Measurements from ENCODE around the gene MTIF2. TPM values are rescaled to one million over a fixed set of nuclear protein-coding genes. Genes with fewer than 3 reads are reported as not detected.

Gene MTIF2
- total RNA-seq, 1 experiment from 2014 or later: 49.6 TPM

Other genes with a start within 250 kb of the MTIF2 start
- 150 and 170 TPM in 2 replicates for gene RTN4, start 218.8 kb downstream of the MTIF2 start, total RNA-seq (2014; rRNA removed)
- gene CLHC1, start 36.9 kb downstream of the MTIF2 start, total RNA-seq (2014; rRNA removed): 1.8 and 3.9 TPM in 2 replicates
- 1,096 and 1,330 TPM in 2 replicates for gene RPS27A, start 36.5 kb downstream of the MTIF2 start, total RNA-seq (2014; rRNA removed)
- gene CCDC88A, start 150.6 kb upstream of the MTIF2 start, total RNA-seq (2014; rRNA removed): 21.6 and 28.7 TPM in 2 replicates